ENCODE measurements around the gene ASIC4. TPM values are rescaled to one million over a fixed set of nuclear protein-coding genes. Genes with fewer than 3 reads are reported as not detected.

The ASIC4 gene
- total and polyA plus RNA-seq, 8 donors = 0.04 to 0.38 (median 0.18) TPM; not detected in 4

GRCh38 chr2:219514836-219515235 is 554 bp downstream of the ASIC4 start:
- no peak overlapping the region for H3K4me3 ChIP-seq
- no peaks in the 10 kb centered on the region for H3K36me3 ChIP-seq
- H3K27me3 ChIP-seq = no peaks in the 10 kb centered on the region
- ATAC-seq (no peak), DNase-seq (no peak), FAIRE-seq (no peak)
- no peaks in the 10 kb centered on the region for H3K9me3 ChIP-seq
- TF ChIP-seq CTCF (IDR thresholded peaks at IDR 0.05) = no peak
- H3K4me1 ChIP-seq = no peaks in the 10 kb centered on the region
- no peak overlapping the region for H3K27ac ChIP-seq
- WGBS, 2 donors = 82 to 87% methylated on average over 20 to 21 of the region's 21 CpGs
- intact Hi-C loops (cut with DNase I) = no loop called here

- intact Hi-C loops (cut with DNase I) = no loop called here
- Histone ChIP-seq H3K9me3 (no peaks in the 10 kb centered on the region), H3K27ac (no peak overlapping the region), H3K36me3 (no peaks in the 10 kb centered on the region), H3K4me3 (no peak overlapping the region), H3K27me3 (no peaks in the 10 kb centered on the region), H3K4me1 (no peaks in the 10 kb centered on the region)
- TF ChIP-seq CTCF (IDR thresholded peaks at IDR 0.05) = no peak
- DNase-seq (no peak), ATAC-seq (no peak), FAIRE-seq (no peak)
- WGBS, 2 donors = 57 to 70% methylated on average over 17 of the region's 17 CpGs
Observed at GRCh38 chr2:219515874-219516629, 1.8 kb downstream of the ASIC4 start.

- DNase-seq (no peak), ATAC-seq (no peak), FAIRE-seq (no peak)
- TF ChIP-seq CTCF (IDR thresholded peaks at IDR 0.05) = no peak
- intact Hi-C loops (cut with DNase I) = no loop called here
- Histone ChIP-seq H3K4me1 (no peaks in the 10 kb centered on the region), H3K27me3 (no peaks in the 10 kb centered on the region), H3K9me3 (no peaks in the 10 kb centered on the region), H3K36me3 (no peaks in the 10 kb centered on the region), H3K27ac (no peak overlapping the region), H3K4me3 (no peak overlapping the region)
- 64 to 73% methylated on average over 7 of the region's 7 CpGs for WGBS, 2 donors
Observed at GRCh38 chr2:219516888-219517287, 2.6 kb downstream of the ASIC4 start.

- DNase-seq = no peak
- TF ChIP-seq CTCF (IDR thresholded peaks at IDR 0.05) = no peak
- WGBS, 2 donors = 52 to 62% methylated on average over 10 of the region's 10 CpGs
Observed at GRCh38 chr2:219517954-219518778, 3.9 kb downstream of the ASIC4 start.

More at GRCh38 chr2:219517954-219518778, 3.9 kb downstream of the ASIC4 start:
- H3K27me3 ChIP-seq = peaks cover 0 to 2% (median 0%) of the 10 kb centered on the region in 4 donors
- H3K27ac ChIP-seq = no peak overlapping the region
- H3K4me3 ChIP-seq = no peak overlapping the region
- H3K9me3 ChIP-seq = no peaks in the 10 kb centered on the region
- no peaks in the 10 kb centered on the region for H3K4me1 ChIP-seq
- H3K36me3 ChIP-seq = no peaks in the 10 kb centered on the region
- intact Hi-C loops (cut with DNase I) = no loop called here
- FAIRE-seq (no peak), ATAC-seq (no peak)

Measured in pancreas (tissue), 10 donors.